Gastroesophageal sphincter (tissue), 3 donors: ENCODE measurements around the gene ANO5.

Experiments used
- EP300 ChIP-seq: sonication (generic); formaldehyde crosslinking; IDR thresholded peaks from one replicate; pipeline ENCODE4 v1.6.1; 2017; ENCODE audit warnings: antibody characterized with exemption, mild to moderate bottlenecking
- POLR2A ChIP-seq, 2 donors: fragments of 450-650 bp; IDR thresholded peaks; one replicate each; pipeline ENCODE4 v1.6.1; 2017; ENCODE audit warnings: antibody characterized with exemption in 2 of 2, mild to moderate bottlenecking in 2 of 2, moderate library complexity in 1 of 2
- TF ChIP-seq, protein P1 (sequence below), 4 experiments: fragments of 200-600 bp in 2 of 4; fragments of 450-650 bp in 2 of 4; sonication (generic) in 1 of 4; IDR thresholded peaks; one replicate each; pipeline ENCODE4 v1.5.1; 2017 to 2019; ENCODE audit warnings: antibody characterized with exemption in 4 of 4, mild to moderate bottlenecking in 2 of 4, moderate library complexity in 2 of 4

DNA sequence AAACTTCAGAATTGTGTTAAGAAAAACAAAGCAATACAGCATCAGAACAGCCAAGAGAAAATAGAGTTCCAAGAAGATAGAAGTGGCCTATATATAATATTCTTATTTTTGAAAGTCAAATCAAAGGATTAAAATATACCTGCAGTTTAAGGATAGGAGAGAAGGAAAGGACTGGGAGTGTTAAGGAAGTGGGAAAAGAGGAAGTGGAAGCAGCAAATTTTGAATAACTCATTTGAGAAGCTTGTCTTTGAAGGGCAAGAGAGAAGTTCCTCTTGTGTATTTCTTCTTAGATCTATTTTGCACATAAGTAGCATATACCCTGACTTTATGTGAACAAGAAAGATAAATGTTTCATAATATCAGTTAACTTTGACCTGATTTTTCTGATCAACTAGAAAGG lies 82.7 kb downstream of the ANO5 start:
- TF ChIP-seq, protein P1, sequence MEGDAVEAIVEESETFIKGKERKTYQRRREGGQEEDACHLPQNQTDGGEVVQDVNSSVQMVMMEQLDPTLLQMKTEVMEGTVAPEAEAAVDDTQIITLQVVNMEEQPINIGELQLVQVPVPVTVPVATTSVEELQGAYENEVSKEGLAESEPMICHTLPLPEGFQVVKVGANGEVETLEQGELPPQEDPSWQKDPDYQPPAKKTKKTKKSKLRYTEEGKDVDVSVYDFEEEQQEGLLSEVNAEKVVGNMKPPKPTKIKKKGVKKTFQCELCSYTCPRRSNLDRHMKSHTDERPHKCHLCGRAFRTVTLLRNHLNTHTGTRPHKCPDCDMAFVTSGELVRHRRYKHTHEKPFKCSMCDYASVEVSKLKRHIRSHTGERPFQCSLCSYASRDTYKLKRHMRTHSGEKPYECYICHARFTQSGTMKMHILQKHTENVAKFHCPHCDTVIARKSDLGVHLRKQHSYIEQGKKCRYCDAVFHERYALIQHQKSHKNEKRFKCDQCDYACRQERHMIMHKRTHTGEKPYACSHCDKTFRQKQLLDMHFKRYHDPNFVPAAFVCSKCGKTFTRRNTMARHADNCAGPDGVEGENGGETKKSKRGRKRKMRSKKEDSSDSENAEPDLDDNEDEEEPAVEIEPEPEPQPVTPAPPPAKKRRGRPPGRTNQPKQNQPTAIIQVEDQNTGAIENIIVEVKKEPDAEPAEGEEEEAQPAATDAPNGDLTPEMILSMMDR (IDR thresholded peaks at IDR 0.05), result no peak
- no peak for TF ChIP-seq POLR2A (IDR thresholded peaks at IDR 0.05)
- no peak for TF ChIP-seq EP300
